CD4-positive, alpha-beta T cell (primary cell): Measurements from ENCODE around the gene NEK9. TPM values are rescaled to one million over a fixed set of nuclear protein-coding genes. Genes with fewer than 3 reads are reported as not detected.

Source experiments
- ATAC-seq: fragments of 200-7000 bp; cut with Tn5 transposase; one replicate; pipeline ENCODE4 v1.10.0; 2022; ENCODE audit warnings: mild to moderate bottlenecking; ENCODE audit not compliant: poor library complexity
- CTCF ChIA-PET: fragments of 350-600 bp; sonication (Branson Sonifier 250); formaldehyde crosslinking; loops from one replicate; lab custom pipeline; 2021; ENCODE audit warnings: antibody characterized with exemption, inconsistent platforms; lab: Charles Lee
- POLR2A ChIA-PET: fragments of 350-600 bp; sonication (Branson Sonifier 250); formaldehyde crosslinking; loops from one replicate; lab custom pipeline; 2021; ENCODE audit warnings: antibody characterized with exemption, inconsistent platforms; lab: Charles Lee
- DNase-seq, 14 experiments: peaks; one replicate each; pipeline ENCODE4 v3.0.0-alpha.2; 2013 to 2020; ENCODE audit warnings: mixed read lengths in 2 of 14
- H3K27ac ChIP-seq, 2 donors: one replicate each; pipeline versions ENCODE4 v1.5.1 to v1.7.0; 2013; ENCODE audit warnings: low read length in 2 of 2, low read depth in 1 of 2, mild to moderate bottlenecking in 1 of 2
- H3K27me3 ChIP-seq, 2 experiments: 1 replicate in 1 of 2; 2 replicates in 1 of 2; pipeline versions ENCODE4 v1.6.1 to v1.7.0; 2013; ENCODE audit warnings: low read length in 2 of 2, control low read depth in 1 of 2, mild to moderate bottlenecking in 1 of 2, moderate library complexity in 1 of 2; ENCODE audit not compliant: insufficient read depth in 2 of 2, control insufficient read depth in 1 of 2
- H3K36me3 ChIP-seq: one replicate; pipeline ENCODE4 v1.6.1; 2013; ENCODE audit warnings: low read length, control low read depth; ENCODE audit not compliant: insufficient read depth
- H3K4me1 ChIP-seq: one replicate; pipeline ENCODE4 v1.6.1; 2013; ENCODE audit warnings: low read length, control low read depth; ENCODE audit not compliant: insufficient read depth
- H3K4me3 ChIP-seq: one replicate; pipeline ENCODE4 v1.5.1; 2013; ENCODE audit warnings: mild to moderate bottlenecking, low read length, moderate library complexity
- H3K9me3 ChIP-seq, 2 experiments: 1 replicate in 1 of 2; 2 replicates in 1 of 2; pipeline versions ENCODE4 v1.6.1 to v1.7.0; 2013; ENCODE audit warnings: low read length in 2 of 2, mild to moderate bottlenecking in 2 of 2, control low read depth in 1 of 2, moderate library complexity in 1 of 2; ENCODE audit not compliant: control insufficient read depth in 1 of 2, insufficient read depth in 1 of 2
- H3K27ac Mint-ChIP-seq: one replicate; pipeline ENCODE4 v1.8.0; 2020; ENCODE audit warnings: mixed read lengths
- H3K27me3 Mint-ChIP-seq: one replicate; pipeline ENCODE4 v1.8.0; 2021; ENCODE audit warnings: mixed read lengths
- H3K36me3 Mint-ChIP-seq: one replicate; pipeline ENCODE4 v1.8.0; 2021; ENCODE audit warnings: low read depth, mixed read lengths
- H3K4me1 Mint-ChIP-seq: one replicate; pipeline ENCODE4 v1.8.0; 2021; ENCODE audit warnings: low read depth, mixed read lengths
- H3K4me3 Mint-ChIP-seq: one replicate; pipeline ENCODE4 v1.8.0; 2020; ENCODE audit warnings: mild to moderate bottlenecking, mixed read lengths
- H3K9me3 Mint-ChIP-seq: one replicate; pipeline ENCODE4 v1.8.0; 2020; ENCODE audit warnings: mixed read lengths
- CTCF ChIP-seq: fragments of 200-600 bp; IDR thresholded peaks from one replicate; pipeline ENCODE4 v1.8.0; 2022; ENCODE audit warnings: antibody characterized with exemption, mild to moderate bottlenecking
- intact Hi-C, 2 experiments: fragments of 100-400 bp; cut with DNase I in 1 of 2; cut with micrococcal nuclease in 1 of 2; formaldehyde crosslinking; loops; one replicate each; pipeline versions ENCODE4 v1.15.1 to v1.9.0; 2023 to 2025; cut with DNase I, micrococcal nuclease
- total RNA-seq, 174 experiments: library from RNA in 2 of 174; stranded (reverse) in 2 of 174; gene quantifications; one replicate each; pipeline ENCODE4 v1.2.3 and lab custom pipeline; 2021 to 2026

The NEK9 gene
- total RNA-seq, 2 experiments from 2014 or later = 53.5 to 54.1 TPM

- peaks cover 46% of the 10 kb centered on the region for H3K4me1 Mint-ChIP-seq
These were observed 11.6 kb upstream of the NEK9 start for GRCh38 chr14:75138492-75138891.

GRCh38 chr14:75134644-75135043 lies 7.8 kb upstream of the NEK9 start:
- H3K27me3 ChIP-seq = no peaks in the 10 kb centered on the region
- no peak for ATAC-seq
- H3K27ac Mint-ChIP-seq = no peak overlapping the region
- H3K4me3 ChIP-seq = no peak overlapping the region
- no peak for DNase-seq
- H3K27me3 Mint-ChIP-seq = no peaks in the 10 kb centered on the region
- H3K36me3 ChIP-seq = peaks cover 46% of the 10 kb centered on the region
- intact Hi-C loops = loop anchor here in 1 of 2 experiments (5.0 kb wide), 3 partner anchors 98 to 518 kb away; no protein-coding TSS in a partner anchor
- H3K4me3 Mint-ChIP-seq = no peak overlapping the region
- no peaks in the 10 kb centered on the region for H3K4me1 ChIP-seq
- peaks cover 52% of the 10 kb centered on the region for H3K36me3 Mint-ChIP-seq
- ChIA-PET CTCF (no interaction called here), POLR2A (interaction anchor here (0.6 to 0.7 kb wide), 2 partner anchors 22 to 42 kb away, joined by 3 read pairs; no protein-coding TSS in a partner anchor)
- TF ChIP-seq CTCF = no peak
- H3K9me3 ChIP-seq = no peaks in the 10 kb centered on the region
- H3K27ac ChIP-seq = no peak overlapping the region
- H3K4me1 Mint-ChIP-seq = peaks cover 25% of the 10 kb centered on the region
- H3K9me3 Mint-ChIP-seq = no peaks in the 10 kb centered on the region

More at GRCh38 chr14:75138492-75138891, 11.6 kb upstream of the NEK9 start:
- Mint-ChIP-seq H3K36me3 (peaks cover 49% of the 10 kb centered on the region), H3K27me3 (no peaks in the 10 kb centered on the region), H3K9me3 (no peaks in the 10 kb centered on the region), H3K27ac (peak overlapping the region; percentile 75), H3K4me3 (no peak overlapping the region)
- ATAC-seq = no peak
- CTCF ChIA-PET = interaction anchor here (0.6 to 1.7 kb wide), 5 partner anchors 8 to 159 kb away, joined by 3 to 7 read pairs (median 3); no protein-coding TSS in a partner anchor
- Histone ChIP-seq H3K4me3 (no peak overlapping the region), H3K27ac (peak overlapping the region in 1 of 2 donors; percentile 21), H3K36me3 (peaks cover 25% of the 10 kb centered on the region), H3K9me3 (no peaks in the 10 kb centered on the region), H3K4me1 (peaks cover 9% of the 10 kb centered on the region), H3K27me3 (no peaks in the 10 kb centered on the region)
- TF ChIP-seq CTCF = no peak
- intact Hi-C loops = no loop called here
- peak in 2 of 14 experiments; percentile 22 to 51 for DNase-seq
- POLR2A ChIA-PET = interaction anchor here (0.9 to 1.9 kb wide), 6 partner anchors 10 to 157 kb away, joined by 3 to 6 read pairs (median 5); partner anchors contain the start of gene NEK9

GRCh38 chr14:75133597-75133996 lies 6.7 kb upstream of the NEK9 start:
- peaks cover 49% of the 10 kb centered on the region for H3K36me3 ChIP-seq
- H3K9me3 ChIP-seq = no peaks in the 10 kb centered on the region
- H3K9me3 Mint-ChIP-seq = no peaks in the 10 kb centered on the region
- H3K4me1 ChIP-seq = no peaks in the 10 kb centered on the region
- ATAC-seq (no peak), DNase-seq (no peak)
- no peak overlapping the region for H3K27ac Mint-ChIP-seq
- no peaks in the 10 kb centered on the region for H3K27me3 Mint-ChIP-seq
- no peak for TF ChIP-seq CTCF
- ChIA-PET CTCF (no interaction called here), POLR2A (interaction anchor here (1.3 kb wide), 1 partner anchor 42 kb away, joined by 3 read pairs; no protein-coding TSS in a partner anchor)
- H3K27ac ChIP-seq = no peak overlapping the region
- peaks cover 51% of the 10 kb centered on the region for H3K36me3 Mint-ChIP-seq
- no peaks in the 10 kb centered on the region for H3K27me3 ChIP-seq
- no peak overlapping the region for H3K4me3 Mint-ChIP-seq
- no peak overlapping the region for H3K4me3 ChIP-seq
- intact Hi-C loops = loop anchor here (2.0 to 5.0 kb wide), 4 partner anchors 99 to 519 kb away; no protein-coding TSS in a partner anchor
- peaks cover 16% of the 10 kb centered on the region for H3K4me1 Mint-ChIP-seq
